Measurements from ENCODE around the gene GPR137. TPM values are rescaled to one million over a fixed set of nuclear protein-coding genes. Genes with fewer than 3 reads are reported as not detected.
A peak's percentile ranks its signal among the peaks of the same experiment; 100 is the strongest.

GPR137 gene
- total RNA-seq: 10 to 100 TPM; 13.0 to 21.9 (median 17.8) TPM
- long read RNA-seq: 0 reads

DNA sequence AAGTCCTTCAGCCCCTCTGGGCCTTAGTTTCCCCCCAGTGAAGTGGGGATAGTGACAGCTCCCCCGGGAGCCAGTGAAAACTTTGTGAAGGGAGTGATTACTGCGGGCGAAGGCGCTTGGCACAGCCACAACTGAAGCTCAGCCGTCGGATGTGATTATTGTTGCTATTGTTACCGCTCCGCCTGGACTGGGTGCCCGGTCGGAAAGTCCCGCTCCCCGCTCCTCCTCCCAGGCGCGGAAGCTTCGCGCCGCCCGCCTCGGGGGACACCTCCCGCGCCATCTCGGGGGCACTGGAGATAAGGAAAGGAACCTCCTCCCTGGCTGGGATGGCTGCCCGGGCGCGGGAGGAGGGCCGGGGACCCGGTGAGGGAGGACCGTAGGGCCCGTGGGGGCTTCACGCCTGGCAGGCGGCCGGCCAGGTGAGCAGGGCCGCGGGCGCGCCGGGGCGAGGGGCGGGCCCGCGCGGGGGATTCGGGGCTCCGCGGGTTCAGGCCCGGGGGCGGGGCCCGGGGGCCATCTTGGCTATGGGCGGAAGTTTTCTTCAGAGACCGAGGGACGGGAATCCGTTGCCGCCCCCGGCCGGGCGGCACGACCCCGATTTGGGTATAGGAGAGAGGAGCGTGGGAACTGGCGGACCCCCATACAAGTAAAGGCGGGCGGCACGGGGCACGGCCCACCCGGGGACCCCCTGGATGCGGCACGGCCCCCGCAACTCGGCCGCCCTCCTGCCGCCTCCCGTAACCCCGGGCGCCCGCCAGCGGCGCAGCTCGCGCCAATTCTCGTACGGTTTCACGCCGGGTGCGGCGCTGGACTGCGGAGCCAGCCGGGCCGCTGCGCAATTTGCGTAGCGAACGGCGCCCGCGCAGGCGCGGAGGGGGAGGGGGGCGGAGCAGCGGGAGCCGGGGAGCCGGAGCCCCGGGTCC is at the start of gene GPR137:
Gene GPR137 (plus strand): TSS at position 887 of the 923 bp plus-strand sequence. CDS start 677 bp downstream, outside the sequence.
- intact Hi-C loops (cut with DNase I): no loop called here
- Histone ChIP-seq H3K4me1 (peaks cover 0 to 12% (median 6%) of the 10 kb centered on the region in 4 donors), H3K9me3 (no peaks in the 10 kb centered on the region), H3K36me3 (no peaks in the 10 kb centered on the region), H3K4me3 (peak within 1 kb of the TSS; percentile 65 to 96 (median 93)), H3K27me3 (no peaks in the 10 kb centered on the region), H3K27ac (peak within 1 kb of the TSS; percentile 68 to 95 (median 83))
- peak; percentile 86 to 91 (median 91) for DNase-seq
- peak; percentile 62 to 84 (median 66) for ATAC-seq
- 0% methylated on average over 20 of the region's 102 CpGs for WGBS (ENCODE audit: insufficient coverage, low coverage, low lambda C conversion rate, missing lambda C conversion rate)
- TF ChIP-seq, protein P1, sequence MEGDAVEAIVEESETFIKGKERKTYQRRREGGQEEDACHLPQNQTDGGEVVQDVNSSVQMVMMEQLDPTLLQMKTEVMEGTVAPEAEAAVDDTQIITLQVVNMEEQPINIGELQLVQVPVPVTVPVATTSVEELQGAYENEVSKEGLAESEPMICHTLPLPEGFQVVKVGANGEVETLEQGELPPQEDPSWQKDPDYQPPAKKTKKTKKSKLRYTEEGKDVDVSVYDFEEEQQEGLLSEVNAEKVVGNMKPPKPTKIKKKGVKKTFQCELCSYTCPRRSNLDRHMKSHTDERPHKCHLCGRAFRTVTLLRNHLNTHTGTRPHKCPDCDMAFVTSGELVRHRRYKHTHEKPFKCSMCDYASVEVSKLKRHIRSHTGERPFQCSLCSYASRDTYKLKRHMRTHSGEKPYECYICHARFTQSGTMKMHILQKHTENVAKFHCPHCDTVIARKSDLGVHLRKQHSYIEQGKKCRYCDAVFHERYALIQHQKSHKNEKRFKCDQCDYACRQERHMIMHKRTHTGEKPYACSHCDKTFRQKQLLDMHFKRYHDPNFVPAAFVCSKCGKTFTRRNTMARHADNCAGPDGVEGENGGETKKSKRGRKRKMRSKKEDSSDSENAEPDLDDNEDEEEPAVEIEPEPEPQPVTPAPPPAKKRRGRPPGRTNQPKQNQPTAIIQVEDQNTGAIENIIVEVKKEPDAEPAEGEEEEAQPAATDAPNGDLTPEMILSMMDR (IDR thresholded peaks at IDR 0.05): no peak
- no peak for TF ChIP-seq POLR2A (IDR thresholded peaks at IDR 0.05)

GRCh38 chr11:64237484-64237951 is 48.1 kb upstream of the GPR137 start:
- Histone ChIP-seq H3K27ac (peak overlapping the region in 2 of 3 donors; percentile 5 to 97), H3K4me1 (peaks cover 0 to 40% (median 12%) of the 10 kb centered on the region in 4 donors), H3K4me3 (no peak overlapping the region), H3K36me3 (no peaks in the 10 kb centered on the region), H3K9me3 (no peaks in the 10 kb centered on the region), H3K27me3 (no peaks in the 10 kb centered on the region)
- peak; percentile 90 to 96 (median 95) for DNase-seq
- TF ChIP-seq POLR2A (IDR thresholded peaks at IDR 0.05): peak; percentile 72
- TF ChIP-seq, protein P1 (IDR thresholded peaks at IDR 0.05): no peak
- WGBS (ENCODE audit: insufficient coverage, low coverage, low lambda C conversion rate, missing lambda C conversion rate): 41% methylated on average over 11 of the region's 12 CpGs
- intact Hi-C loops (cut with DNase I): no loop called here
- ATAC-seq: peak; percentile 29 to 48 (median 37)

DNA sequence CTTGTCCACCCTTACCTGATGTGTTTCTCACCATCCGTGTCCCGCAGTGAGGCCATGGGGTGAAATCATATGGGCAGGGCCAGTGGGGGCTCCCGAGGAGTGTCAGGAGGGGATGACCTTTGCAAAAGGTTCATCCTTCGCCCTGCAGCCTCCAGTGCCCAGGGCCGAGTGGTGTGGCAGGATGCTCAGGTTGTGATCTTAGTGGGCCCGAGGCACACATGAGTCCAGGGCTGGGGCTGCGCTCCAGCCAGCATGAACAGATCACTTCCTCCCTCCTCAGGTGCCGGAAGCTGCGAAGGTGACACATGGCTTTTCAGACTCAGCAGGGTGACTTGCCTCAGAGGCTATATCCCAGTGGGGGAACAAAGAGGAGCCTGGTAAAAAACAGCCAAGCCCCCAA is 47.6 kb upstream of the GPR137 start:
- Histone ChIP-seq H3K4me1 (peaks cover 0 to 42% (median 14%) of the 10 kb centered on the region in 4 donors), H3K27ac (peak overlapping the region in 2 of 3 donors; percentile 5 to 97), H3K27me3 (no peaks in the 10 kb centered on the region), H3K9me3 (no peaks in the 10 kb centered on the region), H3K36me3 (no peaks in the 10 kb centered on the region), H3K4me3 (no peak overlapping the region)
- DNase-seq (peak in 2 of 3 donors; percentile 26 to 56), ATAC-seq (no peak)
- 33% methylated on average over 3 of the region's 9 CpGs for WGBS (ENCODE audit: insufficient coverage, low coverage, low lambda C conversion rate, missing lambda C conversion rate)
- TF ChIP-seq, protein P1 (IDR thresholded peaks at IDR 0.05): no peak
- no peak for TF ChIP-seq POLR2A (IDR thresholded peaks at IDR 0.05)
- intact Hi-C loops (cut with DNase I): no loop called here

- intact Hi-C loops (cut with DNase I): no loop called here
- no CpG with 5 or more reads among the region's 5 CpGs for WGBS (ENCODE audit: insufficient coverage, low coverage, low lambda C conversion rate, missing lambda C conversion rate)
- ATAC-seq: no peak
Measured at GRCh38 chr11:64238999-64239398, 46.6 kb upstream of the GPR137 start.

More at GRCh38 chr11:64238999-64239398, 46.6 kb upstream of the GPR137 start:
- TF ChIP-seq POLR2A (IDR thresholded peaks at IDR 0.05): no peak
- TF ChIP-seq, protein P1 (IDR thresholded peaks at IDR 0.05): no peak
- Histone ChIP-seq H3K4me3 (no peak overlapping the region), H3K27me3 (no peaks in the 10 kb centered on the region), H3K9me3 (no peaks in the 10 kb centered on the region), H3K36me3 (peaks cover 0 to 5% (median 2%) of the 10 kb centered on the region in 4 donors), H3K4me1 (peaks cover 0 to 40% (median 14%) of the 10 kb centered on the region in 4 donors), H3K27ac (peak overlapping the region in 2 of 3 donors; percentile 97 to 98)
- no peak for DNase-seq

Measured in right lobe of liver (tissue), 6 donors.